Mammary epithelial cell (primary cell): ENCODE results near the gene RTF1.

Experiments used
- EZH2 ChIP-seq: IDR thresholded peaks from 2 replicates; pipeline ENCODE4 v1.6.1; 2012; ENCODE audit warnings: low read length, inconsistent platforms, borderline replicate concordance
- TF ChIP-seq, protein P1 (sequence below), 2 donors: IDR thresholded peaks in 1 of 2; conservative IDR thresholded peaks in 1 of 2; 2 replicates each; pipeline ENCODE4 v1.5.1; 2011 to 2012; ENCODE audit warnings: inconsistent platforms in 2 of 2, low read length in 2 of 2, mild to moderate bottlenecking in 2 of 2, control low read depth in 1 of 2, low read depth in 1 of 2; ENCODE audit not compliant: insufficient read depth in 1 of 2; ENCODE audit errors: extremely low read depth in 1 of 2

DNA sequence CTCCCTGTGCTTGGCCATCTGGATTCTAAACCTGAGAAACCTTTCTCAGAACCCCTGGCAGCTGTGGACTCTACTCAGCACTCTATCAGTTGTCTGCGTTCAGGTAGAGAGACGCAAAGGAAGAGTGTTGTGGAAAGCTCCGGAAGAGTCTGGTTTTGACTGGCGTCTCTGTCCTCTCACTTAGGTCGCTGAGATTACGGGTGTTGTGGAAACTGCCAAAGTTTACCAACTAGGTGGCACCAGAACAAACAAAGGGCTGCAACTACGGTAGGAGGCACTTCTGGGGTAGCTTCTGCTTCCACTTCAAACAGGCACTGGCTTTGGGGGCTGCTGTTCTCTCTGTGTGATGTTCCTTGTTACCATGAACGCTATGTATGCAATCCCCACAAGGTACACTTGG lies 57.5 kb downstream of the RTF1 start:
- TF ChIP-seq, protein P1, sequence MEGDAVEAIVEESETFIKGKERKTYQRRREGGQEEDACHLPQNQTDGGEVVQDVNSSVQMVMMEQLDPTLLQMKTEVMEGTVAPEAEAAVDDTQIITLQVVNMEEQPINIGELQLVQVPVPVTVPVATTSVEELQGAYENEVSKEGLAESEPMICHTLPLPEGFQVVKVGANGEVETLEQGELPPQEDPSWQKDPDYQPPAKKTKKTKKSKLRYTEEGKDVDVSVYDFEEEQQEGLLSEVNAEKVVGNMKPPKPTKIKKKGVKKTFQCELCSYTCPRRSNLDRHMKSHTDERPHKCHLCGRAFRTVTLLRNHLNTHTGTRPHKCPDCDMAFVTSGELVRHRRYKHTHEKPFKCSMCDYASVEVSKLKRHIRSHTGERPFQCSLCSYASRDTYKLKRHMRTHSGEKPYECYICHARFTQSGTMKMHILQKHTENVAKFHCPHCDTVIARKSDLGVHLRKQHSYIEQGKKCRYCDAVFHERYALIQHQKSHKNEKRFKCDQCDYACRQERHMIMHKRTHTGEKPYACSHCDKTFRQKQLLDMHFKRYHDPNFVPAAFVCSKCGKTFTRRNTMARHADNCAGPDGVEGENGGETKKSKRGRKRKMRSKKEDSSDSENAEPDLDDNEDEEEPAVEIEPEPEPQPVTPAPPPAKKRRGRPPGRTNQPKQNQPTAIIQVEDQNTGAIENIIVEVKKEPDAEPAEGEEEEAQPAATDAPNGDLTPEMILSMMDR (conservative IDR thresholded peaks at IDR 0.05 in 1 of 2, IDR thresholded peaks at IDR 0.05 in 1 of 2; ENCODE audit: extremely low read depth in 1 of 2, insufficient read depth in 1 of 2, low read depth in 1 of 2, low read length in 2 of 2): no peak
- TF ChIP-seq EZH2: no peak
